Thoracic aorta (tissue), 2 donors: ENCODE results near the gene ELF4. TPM values are rescaled to one million over a fixed set of nuclear protein-coding genes. Genes with fewer than 3 reads are reported as not detected.
"Not testable (repeated sequence)": the region's sequence is repeated elsewhere in the genome, so short reads cannot be mapped to it uniquely, and the experiment has no call there.

Experiments used
- ATAC-seq: fragments of 150-250 bp; one replicate; pipeline ENCODE4 v1.8.0; 2017; ENCODE audit warnings: low read depth; ENCODE audit not compliant: insufficient number of reproducible peaks, low FRiP score
- DNase-seq: peaks from one replicate; pipeline ENCODE4 v3.0.0-alpha.2; 2020; ENCODE audit warnings: low spot score
- H3K27ac ChIP-seq, 2 donors: fragments of 200-600 bp; sonication (generic); 1 replicate in 1 of 2; 2 replicates in 1 of 2; pipeline ENCODE4 v1.5.1; 2016; ENCODE audit warnings: mild to moderate bottlenecking in 2 of 2, moderate library complexity in 2 of 2
- H3K27me3 ChIP-seq: fragments of 200-600 bp; sonication (generic); replicated peaks from 2 replicates; pipeline ENCODE4 v1.6.0; 2016; ENCODE audit warnings: mild to moderate bottlenecking; ENCODE audit not compliant: insufficient read depth
- H3K36me3 ChIP-seq: fragments of 200-600 bp; sonication (generic); one replicate; pipeline ENCODE4 v1.5.1; 2016
- H3K4me1 ChIP-seq, 2 donors: fragments of 200-600 bp; sonication (generic); 1 replicate in 1 of 2; 2 replicates in 1 of 2; pipeline versions ENCODE4 v1.5.1 to v1.6.0; 2016; ENCODE audit warnings: low read depth in 2 of 2, mild to moderate bottlenecking in 1 of 2; ENCODE audit not compliant: control insufficient read depth in 1 of 2
- H3K4me3 ChIP-seq: fragments of 200-600 bp; sonication (generic); 2 replicates; pipeline ENCODE4 v1.5.1; 2016; ENCODE audit warnings: mild to moderate bottlenecking
- H3K9me3 ChIP-seq: fragments of 200-600 bp; sonication (generic); 2 replicates; pipeline ENCODE4 v1.5.1; 2016
- CTCF ChIP-seq: fragments of 200-600 bp; sonication (generic); IDR thresholded peaks from one replicate; pipeline ENCODE4 v1.5.1; 2019; ENCODE audit warnings: antibody characterized with exemption
- total RNA-seq, 2 donors: library from RNA; depleted of rRNA; stranded (reverse); fragments of >200 nt; gene quantifications; one replicate each; pipeline versions ENCODE4 v1.1.0 to v1.2.3, GENCODE V29; 2016

ELF4 gene
- total RNA-seq, 2 donors from 2014 or later: 11.1 to 16.9 TPM

- peaks cover 0 to 12% of the 10 kb centered on the region in 2 donors for H3K4me1 ChIP-seq
- no peaks in the 10 kb centered on the region for H3K36me3 ChIP-seq
- no peaks in the 10 kb centered on the region for H3K9me3 ChIP-seq
- no peaks in the 10 kb centered on the region for H3K27me3 ChIP-seq
- no peak for TF ChIP-seq CTCF
- no peak for DNase-seq
- peak overlapping the region; percentile 73 for H3K4me3 ChIP-seq
- peak overlapping the region; percentile 25 to 71 for H3K27ac ChIP-seq
- no peak for ATAC-seq
Measured at GRCh38 chrX:130120321-130120731, 10.0 kb upstream of the ELF4 start.

- Histone ChIP-seq H3K27me3 (no peaks in the 10 kb centered on the region), H3K36me3 (no peaks in the 10 kb centered on the region), H3K9me3 (no peaks in the 10 kb centered on the region), H3K4me3 (no peak overlapping the region), H3K27ac (peak overlapping the region; percentile 56 to 71), H3K4me1 (peaks cover 0 to 11% of the 10 kb centered on the region in 2 donors)
- DNase-seq (no peak), ATAC-seq (no peak)
- TF ChIP-seq CTCF: no peak
Measured at GRCh38 chrX:130119312-130119898, 9.1 kb upstream of the ELF4 start.

GRCh38 chrX:130118441-130119311, 8.4 kb upstream of the ELF4 start:
- no peak for ATAC-seq
- Histone ChIP-seq H3K9me3 (no peaks in the 10 kb centered on the region), H3K4me1 (peaks cover 0 to 11% of the 10 kb centered on the region in 2 donors), H3K27me3 (no peaks in the 10 kb centered on the region), H3K4me3 (no peak overlapping the region), H3K27ac (peak overlapping the region in 1 of 2 donors; percentile 71), H3K36me3 (no peaks in the 10 kb centered on the region)
- TF ChIP-seq CTCF: no peak
- DNase-seq: no peak

GRCh38 chrX:130117166-130117565, 6.9 kb upstream of the ELF4 start:
- Histone ChIP-seq H3K27ac (no peak overlapping the region), H3K36me3 (no peaks in the 10 kb centered on the region), H3K4me1 (peaks cover 0 to 11% of the 10 kb centered on the region in 2 donors), H3K27me3 (no peaks in the 10 kb centered on the region), H3K9me3 (no peaks in the 10 kb centered on the region), H3K4me3 (no peak overlapping the region)
- ATAC-seq (no peak), DNase-seq (no peak)
- no peak for TF ChIP-seq CTCF

GRCh38 chrX:130115119-130115885, 5.0 kb upstream of the ELF4 start:
- not testable (repeated sequence) for H3K27ac ChIP-seq, H3K36me3 ChIP-seq, H3K9me3 ChIP-seq, ATAC-seq, H3K4me3 ChIP-seq, H3K27me3 ChIP-seq, DNase-seq
- H3K4me1 ChIP-seq: peaks cover 0 to 13% of the 10 kb centered on the region in 2 donors
